Activated CD8-positive, alpha-beta memory T cell treated with anti-CD3 and anti-CD28 coated beads for 36 hours (primary cell): ENCODE measurements around the gene PRPF40A. TPM values are rescaled to one million over a fixed set of nuclear protein-coding genes. Genes with fewer than 3 reads are reported as not detected.

Experiments
- CTCF ChIA-PET: fragments of 350-600 bp; sonication (Branson Sonifier 250); formaldehyde crosslinking; loops from one replicate; lab custom pipeline; 2021; ENCODE audit warnings: antibody characterized with exemption; lab: Charles Lee
- POLR2A ChIA-PET: fragments of 350-600 bp; sonication (Branson Sonifier 250); formaldehyde crosslinking; loops from one replicate; lab custom pipeline; 2021; ENCODE audit warnings: antibody characterized with exemption; lab: Charles Lee
- total RNA-seq, 2 experiments: library from RNA; stranded (reverse); gene quantifications; one replicate each; pipeline ENCODE4 v1.2.3, GENCODE V29; 2021

Gene PRPF40A
- total RNA-seq, 2 experiments from 2014 or later, result 140 to 146 TPM

- POLR2A ChIA-PET, result no interaction called here
- CTCF ChIA-PET, result no interaction called here
Measured at GRCh38 chr2:152603166-152603565, 114.1 kb downstream of the PRPF40A start.

GRCh38 chr2:152602750-152603149 is 114.5 kb downstream of the PRPF40A start:
- ChIA-PET CTCF (no interaction called here), POLR2A (no interaction called here)

Other genes starting within 250 kb of the PRPF40A start
- gene ARL6IP6, start 1.2 kb upstream of the PRPF40A start, total RNA-seq, result 10 to 100 TPM; 27.0 to 30.9 TPM